GM21576 (cell line): Measurements from ENCODE around the gene TECTB.
A peak's percentile ranks its signal among the peaks of the same experiment; 100 is the strongest.

ENCODE experiments used
- ATAC-seq: cut with Tn5 transposase; IDR thresholded peaks from one replicate; pipeline ENCODE4 v1.9.1; 2021; ENCODE audit warnings: mild to moderate bottlenecking, moderate library complexity; ENCODE audit not compliant: unreplicated experiment

Gene TECTB

GRCh38 chr10:112304267-112304859, 21.2 kb downstream of the TECTB start:
- ATAC-seq: no peak

- ATAC-seq: peak; percentile 63
Observed at GRCh38 chr10:112307358-112308124, 24.3 kb downstream of the TECTB start.

GRCh38 chr10:112308125-112308502, 24.9 kb downstream of the TECTB start:
- no peak for ATAC-seq

GRCh38 chr10:112311481-112311880, 28.3 kb downstream of the TECTB start:
- no peak for ATAC-seq

GRCh38 chr10:112313234-112313633, 30.0 kb downstream of the TECTB start:
- no peak for ATAC-seq

- no peak for ATAC-seq
Observed at GRCh38 chr10:112313911-112314310, 30.7 kb downstream of the TECTB start.

- ATAC-seq: peak; percentile 85
Observed at GRCh38 chr10:112314822-112315474, 31.7 kb downstream of the TECTB start.

- ATAC-seq: no peak
Observed at GRCh38 chr10:112327678-112328077, 44.5 kb downstream of the TECTB start.

GRCh38 chr10:112330162-112330561, 47.0 kb downstream of the TECTB start:
- no peak for ATAC-seq

GRCh38 chr10:112330607-112331160, 47.5 kb downstream of the TECTB start:
- no peak for ATAC-seq

- no peak for ATAC-seq
Observed at GRCh38 chr10:112332022-112332421, 48.8 kb downstream of the TECTB start.

GRCh38 chr10:112332509-112333228, 49.5 kb downstream of the TECTB start:
- ATAC-seq: no peak

GRCh38 chr10:112333452-112333851, 50.3 kb downstream of the TECTB start:
- no peak for ATAC-seq

- ATAC-seq: no peak
Observed at GRCh38 chr10:112335111-112335867, 52.1 kb downstream of the TECTB start.

- no peak for ATAC-seq
Observed at GRCh38 chr10:112335868-112336265, 52.7 kb downstream of the TECTB start.

- no peak for ATAC-seq
Observed at GRCh38 chr10:112336556-112337201, 53.5 kb downstream of the TECTB start.

- ATAC-seq: no peak
Observed at GRCh38 chr10:112338957-112339356, 55.8 kb downstream of the TECTB start.

GRCh38 chr10:112340601-112341000, 57.4 kb downstream of the TECTB start:
- ATAC-seq: no peak

- ATAC-seq: no peak
Observed at GRCh38 chr10:112343056-112343806, 60.0 kb downstream of the TECTB start.
